GM12878 (cell line): ENCODE data around the gene PANX2. TPM values are rescaled to one million over a fixed set of nuclear protein-coding genes. Genes with fewer than 3 reads are reported as not detected.

Experiments used
- CREM ChIP-seq: IDR thresholded peaks from 2 replicates; pipeline ENCODE4 v1.6.1; 2014; ENCODE audit warnings: antibody characterized with exemption, low read depth
- ETV6 ChIP-seq, 2 experiments: fragments of 450-650 bp in 1 of 2; IDR thresholded peaks in 1 of 2; conservative IDR thresholded peaks in 1 of 2; 2 replicates each; pipeline ENCODE4 v1.6.1; 2014; ENCODE audit warnings: antibody characterized with exemption in 1 of 2, borderline replicate concordance in 1 of 2, low read depth in 1 of 2, mild to moderate bottlenecking in 1 of 2, moderate library complexity in 1 of 2
- FOS ChIP-seq: IDR thresholded peaks from 3 replicates; pipeline ENCODE4 v1.6.1; 2011; ENCODE audit warnings: borderline replicate concordance; ENCODE audit not compliant: insufficient read length; ENCODE audit errors: extremely low read depth
- NR2F1 ChIP-seq: fragments of 450-650 bp; conservative IDR thresholded peaks from 2 replicates; pipeline ENCODE4 v1.6.1; 2017; ENCODE audit warnings: mild to moderate bottlenecking
- POLR2AphosphoS5 ChIP-seq: IDR thresholded peaks from 2 replicates; pipeline ENCODE4 v1.6.1; 2011; ENCODE audit warnings: mild to moderate bottlenecking, low read length, inconsistent platforms
- RUNX3 ChIP-seq: IDR thresholded peaks from 2 replicates; pipeline ENCODE4 v1.6.1; 2012; ENCODE audit warnings: low read length, inconsistent platforms
- SIN3A ChIP-seq: IDR thresholded peaks from 2 replicates; pipeline ENCODE4 v1.6.1; 2012; ENCODE audit warnings: low read depth, low read length, improper control_type of control experiment
- SUPT20H ChIP-seq: IDR thresholded peaks from 2 replicates; pipeline ENCODE4 v1.6.1; 2011; ENCODE audit warnings: low read depth, mild to moderate bottlenecking, low read length, moderate library complexity, borderline replicate concordance; ENCODE audit not compliant: control insufficient read depth
- ZNF207 ChIP-seq: fragments of 450-650 bp; IDR thresholded peaks from 2 replicates; pipeline ENCODE4 v1.6.1; 2014; ENCODE audit warnings: antibody characterized with exemption, mild to moderate bottlenecking, borderline replicate concordance
- polyA plus RNA-seq, 11 experiments: library from polyadenylated mRNA; depleted of rRNA in 4 of 11; unstranded in 6 of 11; stranded (reverse) in 5 of 11; fragments of >200 nt; fragmentation: Nextera tagmentation in 4 of 11; fragmentation: Illumina TruSeq in 1 of 11; extraction: Ambion mirVana in 4 of 11; extraction: Trizol in 1 of 11; gene quantifications; 1 replicate in 1 of 11; 2 replicates in 10 of 11; pipeline versions ENCODE4 v1.2.1 to v1.2.3, GENCODE V29; 2011 to 2016; ENCODE audit warnings: inconsistent platforms in 2 of 11, missing spikeins in 2 of 11, low read depth in 1 of 11
- total RNA-seq, 4 experiments: library from RNA; depleted of rRNA in 3 of 4; stranded (reverse); fragments of >200 nt in 3 of 4; fragmentation: Illumina TruSeq in 1 of 4; extraction: Trizol in 1 of 4; gene quantifications; 2 replicates each; pipeline versions ENCODE4 v1.2.1 to v1.2.3, GENCODE V29; 2013 to 2021
- TF ChIP-seq, protein P1 (sequence below): fragments of 450-650 bp; IDR thresholded peaks from 2 replicates; pipeline ENCODE4 v1.6.1; 2017; ENCODE audit warnings: low read depth, mild to moderate bottlenecking, moderate library complexity
- TF ChIP-seq, protein P2 (sequence below): fragments of 450-650 bp; IDR thresholded peaks from 2 replicates; pipeline ENCODE4 v1.6.1; 2017; ENCODE audit warnings: borderline replicate concordance
- TF ChIP-seq, protein P3 (sequence below): IDR thresholded peaks from 2 replicates; pipeline ENCODE4 v1.6.1; 2011; ENCODE audit warnings: low read depth, low read length, improper control_type of control experiment, borderline replicate concordance
- TF ChIP-seq, protein P4 (sequence below): fragments of 450-650 bp; formaldehyde crosslinking; IDR thresholded peaks from 2 replicates; pipeline ENCODE4 v1.4.0; 2020; ENCODE audit warnings: mild to moderate bottlenecking, moderate library complexity
- TF ChIP-seq, protein P5 (sequence below): IDR thresholded peaks from 2 replicates; pipeline ENCODE4 v1.6.1; 2012; ENCODE audit warnings: improper control_type of control experiment, low read depth, low read length; ENCODE audit not compliant: insufficient replicate concordance

The PANX2 gene
- total and polyA plus RNA-seq, 10 of the 15 experiments (the other 5 are each of a cell fraction or from before 2014, with no cell fraction given): 0.04 to 0.44 (median 0.17) TPM; not detected in 5

DNA sequence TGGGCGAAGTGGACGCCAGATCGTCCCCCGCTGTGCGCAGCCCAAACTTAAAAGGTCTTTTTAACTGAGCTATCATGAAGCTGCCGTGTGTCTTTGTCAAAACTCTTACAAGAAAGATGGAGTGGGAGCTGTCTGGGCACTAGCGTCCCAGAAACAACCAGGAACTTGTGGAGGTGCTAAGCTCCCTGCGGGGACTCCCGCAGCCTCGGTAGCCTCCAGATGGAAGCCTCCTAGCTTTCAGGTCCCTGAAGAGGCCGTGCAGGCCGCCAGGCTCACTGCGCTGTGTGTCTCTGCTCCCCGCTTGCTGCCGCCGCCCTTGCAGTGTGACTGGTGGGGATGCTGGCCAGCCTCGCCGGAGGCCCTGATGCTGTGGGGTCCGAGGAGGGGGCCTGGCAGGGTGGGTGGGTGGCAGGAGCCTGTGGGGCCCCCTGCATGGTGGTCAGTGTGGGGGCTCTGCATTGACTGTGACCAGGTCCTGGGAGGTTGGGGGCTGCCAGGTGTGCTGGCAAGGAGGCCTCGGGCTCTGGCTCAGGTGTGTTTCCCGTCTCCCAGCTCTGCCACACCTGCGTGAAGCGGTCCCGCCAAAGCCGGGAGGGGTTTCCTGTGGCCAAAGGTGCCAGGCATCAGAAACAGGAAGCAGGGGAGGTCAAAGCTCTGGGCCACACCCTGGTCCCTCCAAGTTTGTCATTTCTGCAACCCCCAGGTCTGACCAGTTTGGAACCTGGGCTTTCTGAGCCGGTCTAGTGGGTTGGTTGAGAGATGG, 16.4 kb downstream of the PANX2 start (continued):
- TF ChIP-seq, protein P1, sequence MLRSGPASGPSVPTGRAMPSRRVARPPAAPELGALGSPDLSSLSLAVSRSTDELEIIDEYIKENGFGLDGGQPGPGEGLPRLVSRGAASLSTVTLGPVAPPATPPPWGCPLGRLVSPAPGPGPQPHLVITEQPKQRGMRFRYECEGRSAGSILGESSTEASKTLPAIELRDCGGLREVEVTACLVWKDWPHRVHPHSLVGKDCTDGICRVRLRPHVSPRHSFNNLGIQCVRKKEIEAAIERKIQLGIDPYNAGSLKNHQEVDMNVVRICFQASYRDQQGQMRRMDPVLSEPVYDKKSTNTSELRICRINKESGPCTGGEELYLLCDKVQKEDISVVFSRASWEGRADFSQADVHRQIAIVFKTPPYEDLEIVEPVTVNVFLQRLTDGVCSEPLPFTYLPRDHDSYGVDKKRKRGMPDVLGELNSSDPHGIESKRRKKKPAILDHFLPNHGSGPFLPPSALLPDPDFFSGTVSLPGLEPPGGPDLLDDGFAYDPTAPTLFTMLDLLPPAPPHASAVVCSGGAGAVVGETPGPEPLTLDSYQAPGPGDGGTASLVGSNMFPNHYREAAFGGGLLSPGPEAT: no peak
- TF ChIP-seq ETV6 (conservative IDR thresholded peaks at IDR 0.05 in 1 of 2, IDR thresholded peaks at IDR 0.05 in 1 of 2; ENCODE audit: borderline replicate concordance in 1 of 2, low read depth in 1 of 2) (no peak), POLR2AphosphoS5 (no peak), CREM (no peak), SUPT20H (no peak), RUNX3 (no peak), NR2F1 (no peak), SIN3A (0 out of 2 replicates have a peak, but pooled peaks have one; percentile 43), FOS (no peak), ZNF207 (no peak)
- TF ChIP-seq, protein P2, sequence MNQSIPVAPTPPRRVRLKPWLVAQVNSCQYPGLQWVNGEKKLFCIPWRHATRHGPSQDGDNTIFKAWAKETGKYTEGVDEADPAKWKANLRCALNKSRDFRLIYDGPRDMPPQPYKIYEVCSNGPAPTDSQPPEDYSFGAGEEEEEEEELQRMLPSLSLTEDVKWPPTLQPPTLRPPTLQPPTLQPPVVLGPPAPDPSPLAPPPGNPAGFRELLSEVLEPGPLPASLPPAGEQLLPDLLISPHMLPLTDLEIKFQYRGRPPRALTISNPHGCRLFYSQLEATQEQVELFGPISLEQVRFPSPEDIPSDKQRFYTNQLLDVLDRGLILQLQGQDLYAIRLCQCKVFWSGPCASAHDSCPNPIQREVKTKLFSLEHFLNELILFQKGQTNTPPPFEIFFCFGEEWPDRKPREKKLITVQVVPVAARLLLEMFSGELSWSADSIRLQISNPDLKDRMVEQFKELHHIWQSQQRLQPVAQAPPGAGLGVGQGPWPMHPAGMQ: no peak
- TF ChIP-seq, protein P3, sequence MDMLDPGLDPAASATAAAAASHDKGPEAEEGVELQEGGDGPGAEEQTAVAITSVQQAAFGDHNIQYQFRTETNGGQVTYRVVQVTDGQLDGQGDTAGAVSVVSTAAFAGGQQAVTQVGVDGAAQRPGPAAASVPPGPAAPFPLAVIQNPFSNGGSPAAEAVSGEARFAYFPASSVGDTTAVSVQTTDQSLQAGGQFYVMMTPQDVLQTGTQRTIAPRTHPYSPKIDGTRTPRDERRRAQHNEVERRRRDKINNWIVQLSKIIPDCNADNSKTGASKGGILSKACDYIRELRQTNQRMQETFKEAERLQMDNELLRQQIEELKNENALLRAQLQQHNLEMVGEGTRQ: no peak
- TF ChIP-seq, protein P4, sequence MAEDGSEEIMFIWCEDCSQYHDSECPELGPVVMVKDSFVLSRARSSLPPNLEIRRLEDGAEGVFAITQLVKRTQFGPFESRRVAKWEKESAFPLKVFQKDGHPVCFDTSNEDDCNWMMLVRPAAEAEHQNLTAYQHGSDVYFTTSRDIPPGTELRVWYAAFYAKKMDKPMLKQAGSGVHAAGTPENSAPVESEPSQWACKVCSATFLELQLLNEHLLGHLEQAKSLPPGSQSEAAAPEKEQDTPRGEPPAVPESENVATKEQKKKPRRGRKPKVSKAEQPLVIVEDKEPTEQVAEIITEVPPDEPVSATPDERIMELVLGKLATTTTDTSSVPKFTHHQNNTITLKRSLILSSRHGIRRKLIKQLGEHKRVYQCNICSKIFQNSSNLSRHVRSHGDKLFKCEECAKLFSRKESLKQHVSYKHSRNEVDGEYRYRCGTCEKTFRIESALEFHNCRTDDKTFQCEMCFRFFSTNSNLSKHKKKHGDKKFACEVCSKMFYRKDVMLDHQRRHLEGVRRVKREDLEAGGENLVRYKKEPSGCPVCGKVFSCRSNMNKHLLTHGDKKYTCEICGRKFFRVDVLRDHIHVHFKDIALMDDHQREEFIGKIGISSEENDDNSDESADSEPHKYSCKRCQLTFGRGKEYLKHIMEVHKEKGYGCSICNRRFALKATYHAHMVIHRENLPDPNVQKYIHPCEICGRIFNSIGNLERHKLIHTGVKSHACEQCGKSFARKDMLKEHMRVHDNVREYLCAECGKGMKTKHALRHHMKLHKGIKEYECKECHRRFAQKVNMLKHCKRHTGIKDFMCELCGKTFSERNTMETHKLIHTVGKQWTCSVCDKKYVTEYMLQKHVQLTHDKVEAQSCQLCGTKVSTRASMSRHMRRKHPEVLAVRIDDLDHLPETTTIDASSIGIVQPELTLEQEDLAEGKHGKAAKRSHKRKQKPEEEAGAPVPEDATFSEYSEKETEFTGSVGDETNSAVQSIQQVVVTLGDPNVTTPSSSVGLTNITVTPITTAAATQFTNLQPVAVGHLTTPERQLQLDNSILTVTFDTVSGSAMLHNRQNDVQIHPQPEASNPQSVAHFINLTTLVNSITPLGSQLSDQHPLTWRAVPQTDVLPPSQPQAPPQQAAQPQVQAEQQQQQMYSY (CRISPR knock-in tag): no peak
- TF ChIP-seq, protein P5, sequence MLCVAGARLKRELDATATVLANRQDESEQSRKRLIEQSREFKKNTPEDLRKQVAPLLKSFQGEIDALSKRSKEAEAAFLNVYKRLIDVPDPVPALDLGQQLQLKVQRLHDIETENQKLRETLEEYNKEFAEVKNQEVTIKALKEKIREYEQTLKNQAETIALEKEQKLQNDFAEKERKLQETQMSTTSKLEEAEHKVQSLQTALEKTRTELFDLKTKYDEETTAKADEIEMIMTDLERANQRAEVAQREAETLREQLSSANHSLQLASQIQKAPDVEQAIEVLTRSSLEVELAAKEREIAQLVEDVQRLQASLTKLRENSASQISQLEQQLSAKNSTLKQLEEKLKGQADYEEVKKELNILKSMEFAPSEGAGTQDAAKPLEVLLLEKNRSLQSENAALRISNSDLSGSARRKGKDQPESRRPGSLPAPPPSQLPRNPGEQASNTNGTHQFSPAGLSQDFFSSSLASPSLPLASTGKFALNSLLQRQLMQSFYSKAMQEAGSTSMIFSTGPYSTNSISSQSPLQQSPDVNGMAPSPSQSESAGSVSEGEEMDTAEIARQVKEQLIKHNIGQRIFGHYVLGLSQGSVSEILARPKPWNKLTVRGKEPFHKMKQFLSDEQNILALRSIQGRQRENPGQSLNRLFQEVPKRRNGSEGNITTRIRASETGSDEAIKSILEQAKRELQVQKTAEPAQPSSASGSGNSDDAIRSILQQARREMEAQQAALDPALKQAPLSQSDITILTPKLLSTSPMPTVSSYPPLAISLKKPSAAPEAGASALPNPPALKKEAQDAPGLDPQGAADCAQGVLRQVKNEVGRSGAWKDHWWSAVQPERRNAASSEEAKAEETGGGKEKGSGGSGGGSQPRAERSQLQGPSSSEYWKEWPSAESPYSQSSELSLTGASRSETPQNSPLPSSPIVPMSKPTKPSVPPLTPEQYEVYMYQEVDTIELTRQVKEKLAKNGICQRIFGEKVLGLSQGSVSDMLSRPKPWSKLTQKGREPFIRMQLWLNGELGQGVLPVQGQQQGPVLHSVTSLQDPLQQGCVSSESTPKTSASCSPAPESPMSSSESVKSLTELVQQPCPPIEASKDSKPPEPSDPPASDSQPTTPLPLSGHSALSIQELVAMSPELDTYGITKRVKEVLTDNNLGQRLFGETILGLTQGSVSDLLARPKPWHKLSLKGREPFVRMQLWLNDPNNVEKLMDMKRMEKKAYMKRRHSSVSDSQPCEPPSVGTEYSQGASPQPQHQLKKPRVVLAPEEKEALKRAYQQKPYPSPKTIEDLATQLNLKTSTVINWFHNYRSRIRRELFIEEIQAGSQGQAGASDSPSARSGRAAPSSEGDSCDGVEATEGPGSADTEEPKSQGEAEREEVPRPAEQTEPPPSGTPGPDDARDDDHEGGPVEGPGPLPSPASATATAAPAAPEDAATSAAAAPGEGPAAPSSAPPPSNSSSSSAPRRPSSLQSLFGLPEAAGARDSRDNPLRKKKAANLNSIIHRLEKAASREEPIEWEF: no peak
